Measurements from ENCODE around the gene CASP3. TPM values are rescaled to one million over a fixed set of nuclear protein-coding genes. Genes with fewer than 3 reads are reported as not detected.
"Not testable (repeated sequence)": the region's sequence is repeated elsewhere in the genome, so short reads cannot be mapped to it uniquely, and the experiment has no call there.

The CASP3 gene
- polyA plus RNA-seq, 4 donors: 37.2 to 66.6 (median 57.8) TPM

- Histone ChIP-seq H3K4me1 (ENCODE audit: control insufficient read depth in 3 of 3, insufficient read depth in 2 of 3, low read depth in 1 of 3, low read length in 2 of 3) (peaks cover 0 to 5% (median 0%) of the 10 kb centered on the region in 3 donors), H3K36me3 (ENCODE audit: control insufficient read depth in 3 of 3, insufficient read depth in 2 of 3, low read depth in 1 of 3, low read length in 3 of 3) (no peaks in the 10 kb centered on the region), H3K27ac (ENCODE audit: low read depth in 1 of 3, low read length in 2 of 3) (no peak overlapping the region), H3K27me3 (ENCODE audit: control insufficient read depth in 3 of 3, insufficient read depth in 3 of 3, low read length in 3 of 3) (no peaks in the 10 kb centered on the region), H3K9me3 (ENCODE audit: control insufficient read depth in 2 of 2, insufficient read depth in 1 of 2, low read depth in 1 of 2, low read length in 1 of 2) (no peaks in the 10 kb centered on the region), H3K4me3 (ENCODE audit: low read depth in 1 of 3, low read length in 3 of 3) (no peak overlapping the region)
- DNase-seq: no peak
- 87 to 95% (median 90%) methylated on average over 5 of the region's 5 CpGs for WGBS, 3 donors
- no peak for FAIRE-seq
Observed at GRCh38 chr4:184595430-184595829, 53.8 kb downstream of the CASP3 start.

- no peak overlapping the region for H3K4me3 ChIP-seq (ENCODE audit: low read depth in 1 of 3, low read length in 3 of 3)
- FAIRE-seq: no peak
- no peak for DNase-seq
- no peaks in the 10 kb centered on the region for H3K9me3 ChIP-seq (ENCODE audit: control insufficient read depth in 2 of 2, insufficient read depth in 1 of 2, low read depth in 1 of 2, low read length in 1 of 2)
- WGBS, 3 donors: 90% methylated on average over 6 of the region's 6 CpGs
- H3K4me1 ChIP-seq (ENCODE audit: control insufficient read depth in 3 of 3, insufficient read depth in 2 of 3, low read depth in 1 of 3, low read length in 2 of 3): peaks cover 0 to 5% (median 0%) of the 10 kb centered on the region in 3 donors
- no peaks in the 10 kb centered on the region for H3K36me3 ChIP-seq (ENCODE audit: control insufficient read depth in 3 of 3, insufficient read depth in 2 of 3, low read depth in 1 of 3, low read length in 3 of 3)
- H3K27ac ChIP-seq (ENCODE audit: low read depth in 1 of 3, low read length in 2 of 3): no peak overlapping the region
- H3K27me3 ChIP-seq (ENCODE audit: control insufficient read depth in 3 of 3, insufficient read depth in 3 of 3, low read length in 3 of 3): no peaks in the 10 kb centered on the region
Observed at GRCh38 chr4:184593461-184593860, 55.8 kb downstream of the CASP3 start.

GRCh38 chr4:184591747-184592270 lies 57.4 kb downstream of the CASP3 start:
- not testable (repeated sequence) for H3K27ac ChIP-seq (ENCODE audit: low read depth in 1 of 3, low read length in 2 of 3); DNase-seq; H3K9me3 ChIP-seq (ENCODE audit: control insufficient read depth in 2 of 2, insufficient read depth in 1 of 2, low read depth in 1 of 2, low read length in 1 of 2); H3K27me3 ChIP-seq (ENCODE audit: control insufficient read depth in 3 of 3, insufficient read depth in 3 of 3, low read length in 3 of 3); H3K4me3 ChIP-seq (ENCODE audit: low read depth in 1 of 3, low read length in 3 of 3); H3K4me1 ChIP-seq (ENCODE audit: control insufficient read depth in 3 of 3, insufficient read depth in 2 of 3, low read depth in 1 of 3, low read length in 2 of 3); FAIRE-seq; H3K36me3 ChIP-seq (ENCODE audit: control insufficient read depth in 3 of 3, insufficient read depth in 2 of 3, low read depth in 1 of 3, low read length in 3 of 3)
- WGBS, 3 donors: 94 to 97% (median 95%) methylated on average over 30 to 39 of the region's 39 CpGs

- 34 to 57% (median 42%) methylated on average over 5 of the region's 5 CpGs for WGBS, 3 donors
- peaks cover 0 to 4% (median 0%) of the 10 kb centered on the region in 3 donors for H3K4me1 ChIP-seq (ENCODE audit: control insufficient read depth in 3 of 3, insufficient read depth in 2 of 3, low read depth in 1 of 3, low read length in 2 of 3)
- FAIRE-seq: no peak
- no peak overlapping the region for H3K27ac ChIP-seq (ENCODE audit: low read depth in 1 of 3, low read length in 2 of 3)
- no peaks in the 10 kb centered on the region for H3K36me3 ChIP-seq (ENCODE audit: control insufficient read depth in 3 of 3, insufficient read depth in 2 of 3, low read depth in 1 of 3, low read length in 3 of 3)
- DNase-seq: no peak
- no peaks in the 10 kb centered on the region for H3K9me3 ChIP-seq (ENCODE audit: control insufficient read depth in 2 of 2, insufficient read depth in 1 of 2, low read depth in 1 of 2, low read length in 1 of 2)
- no peaks in the 10 kb centered on the region for H3K27me3 ChIP-seq (ENCODE audit: control insufficient read depth in 3 of 3, insufficient read depth in 3 of 3, low read length in 3 of 3)
- H3K4me3 ChIP-seq (ENCODE audit: low read depth in 1 of 3, low read length in 3 of 3): no peak overlapping the region
Observed at GRCh38 chr4:184591070-184591677, 58.1 kb downstream of the CASP3 start.

- Histone ChIP-seq H3K4me3 (ENCODE audit: low read depth in 1 of 3, low read length in 3 of 3) (no peak overlapping the region), H3K36me3 (ENCODE audit: control insufficient read depth in 3 of 3, insufficient read depth in 2 of 3, low read depth in 1 of 3, low read length in 3 of 3) (no peaks in the 10 kb centered on the region), H3K27me3 (ENCODE audit: control insufficient read depth in 3 of 3, insufficient read depth in 3 of 3, low read length in 3 of 3) (no peaks in the 10 kb centered on the region), H3K27ac (ENCODE audit: low read depth in 1 of 3, low read length in 2 of 3) (no peak overlapping the region), H3K4me1 (ENCODE audit: control insufficient read depth in 3 of 3, insufficient read depth in 2 of 3, low read depth in 1 of 3, low read length in 2 of 3) (no peaks in the 10 kb centered on the region), H3K9me3 (ENCODE audit: control insufficient read depth in 2 of 2, insufficient read depth in 1 of 2, low read depth in 1 of 2, low read length in 1 of 2) (no peaks in the 10 kb centered on the region)
- FAIRE-seq: no peak
- 78 to 82% (median 79%) methylated on average over 3 of the region's 3 CpGs for WGBS, 3 donors
- DNase-seq: no peak
Observed at GRCh38 chr4:184590196-184590595, 59.1 kb downstream of the CASP3 start.

GRCh38 chr4:184588893-184589292 lies 60.4 kb downstream of the CASP3 start:
- Histone ChIP-seq H3K4me3 (ENCODE audit: low read depth in 1 of 3, low read length in 3 of 3) (no peak overlapping the region), H3K27me3 (ENCODE audit: control insufficient read depth in 3 of 3, insufficient read depth in 3 of 3, low read length in 3 of 3) (no peaks in the 10 kb centered on the region), H3K36me3 (ENCODE audit: control insufficient read depth in 3 of 3, insufficient read depth in 2 of 3, low read depth in 1 of 3, low read length in 3 of 3) (no peaks in the 10 kb centered on the region), H3K27ac (ENCODE audit: low read depth in 1 of 3, low read length in 2 of 3) (no peak overlapping the region), H3K4me1 (ENCODE audit: control insufficient read depth in 3 of 3, insufficient read depth in 2 of 3, low read depth in 1 of 3, low read length in 2 of 3) (no peaks in the 10 kb centered on the region), H3K9me3 (ENCODE audit: control insufficient read depth in 2 of 2, insufficient read depth in 1 of 2, low read depth in 1 of 2, low read length in 1 of 2) (no peaks in the 10 kb centered on the region)
- WGBS, 3 donors: 90 to 93% (median 92%) methylated on average over 8 of the region's 8 CpGs
- DNase-seq (no peak), FAIRE-seq (no peak)

- Histone ChIP-seq H3K4me3 (ENCODE audit: low read depth in 1 of 3, low read length in 3 of 3) (no peak overlapping the region), H3K27me3 (ENCODE audit: control insufficient read depth in 3 of 3, insufficient read depth in 3 of 3, low read length in 3 of 3) (no peaks in the 10 kb centered on the region), H3K4me1 (ENCODE audit: control insufficient read depth in 3 of 3, insufficient read depth in 2 of 3, low read depth in 1 of 3, low read length in 2 of 3) (no peaks in the 10 kb centered on the region), H3K36me3 (ENCODE audit: control insufficient read depth in 3 of 3, insufficient read depth in 2 of 3, low read depth in 1 of 3, low read length in 3 of 3) (no peaks in the 10 kb centered on the region), H3K9me3 (ENCODE audit: control insufficient read depth in 2 of 2, insufficient read depth in 1 of 2, low read depth in 1 of 2, low read length in 1 of 2) (no peaks in the 10 kb centered on the region), H3K27ac (ENCODE audit: low read depth in 1 of 3, low read length in 2 of 3) (no peak overlapping the region)
- 79 to 87% (median 86%) methylated on average over 3 of the region's 3 CpGs for WGBS, 3 donors
- DNase-seq: no peak
- no peak for FAIRE-seq
Observed at GRCh38 chr4:184587701-184588100, 61.5 kb downstream of the CASP3 start.

- DNase-seq (no peak), FAIRE-seq (no peak)
- no peak overlapping the region for H3K27ac ChIP-seq (ENCODE audit: low read depth in 1 of 3, low read length in 2 of 3)
- H3K27me3 ChIP-seq (ENCODE audit: control insufficient read depth in 3 of 3, insufficient read depth in 3 of 3, low read length in 3 of 3): no peaks in the 10 kb centered on the region
- WGBS, 3 donors: 88 to 90% (median 89%) methylated on average over 5 of the region's 5 CpGs
- no peak overlapping the region for H3K4me3 ChIP-seq (ENCODE audit: low read depth in 1 of 3, low read length in 3 of 3)
- H3K9me3 ChIP-seq (ENCODE audit: control insufficient read depth in 2 of 2, insufficient read depth in 1 of 2, low read depth in 1 of 2, low read length in 1 of 2): no peaks in the 10 kb centered on the region
- no peaks in the 10 kb centered on the region for H3K36me3 ChIP-seq (ENCODE audit: control insufficient read depth in 3 of 3, insufficient read depth in 2 of 3, low read depth in 1 of 3, low read length in 3 of 3)
- H3K4me1 ChIP-seq (ENCODE audit: control insufficient read depth in 3 of 3, insufficient read depth in 2 of 3, low read depth in 1 of 3, low read length in 2 of 3): no peaks in the 10 kb centered on the region
Observed at GRCh38 chr4:184587221-184587620, 62.0 kb downstream of the CASP3 start.
